ENCODE data around the gene SMIM33.
A peak's percentile ranks its signal among the peaks of the same experiment; 100 is the strongest.
"Not testable (repeated sequence)": the region's sequence is repeated elsewhere in the genome, so short reads cannot be mapped to it uniquely, and the experiment has no call there.

The SMIM33 gene

DNA sequence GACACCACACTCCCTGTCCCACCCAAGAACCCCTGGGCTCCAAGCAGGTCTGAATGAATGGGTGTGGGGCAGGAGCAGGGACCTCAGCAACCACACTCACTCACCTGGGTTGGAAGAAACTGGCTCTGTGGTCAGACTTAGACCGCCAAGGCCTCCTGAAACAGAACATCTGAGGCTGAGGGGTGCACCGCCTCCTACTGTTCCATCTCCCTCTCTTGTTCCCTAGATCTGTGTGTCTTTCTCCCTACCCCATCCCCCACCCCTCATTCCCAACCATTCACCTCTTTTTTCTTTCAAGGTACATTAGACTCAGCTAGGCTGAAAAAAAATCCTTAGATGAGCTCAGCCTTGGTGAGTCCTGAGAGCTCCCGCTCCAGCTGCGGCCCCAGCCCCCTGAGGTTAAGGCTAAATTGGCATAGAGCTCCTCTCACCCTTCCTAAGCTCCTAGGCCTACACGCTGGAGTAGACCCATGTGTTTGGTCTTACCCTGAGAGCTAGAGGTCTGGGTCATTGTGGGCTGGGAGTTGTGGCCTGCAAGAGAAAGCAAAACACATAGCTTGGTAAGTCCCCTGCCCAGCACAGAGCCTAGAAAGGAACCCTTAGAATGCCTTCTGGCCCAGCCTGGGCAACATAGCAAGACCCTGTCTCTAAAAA is 13.0 kb upstream of the SMIM33 start:
- no peak for DNase-seq

DNA sequence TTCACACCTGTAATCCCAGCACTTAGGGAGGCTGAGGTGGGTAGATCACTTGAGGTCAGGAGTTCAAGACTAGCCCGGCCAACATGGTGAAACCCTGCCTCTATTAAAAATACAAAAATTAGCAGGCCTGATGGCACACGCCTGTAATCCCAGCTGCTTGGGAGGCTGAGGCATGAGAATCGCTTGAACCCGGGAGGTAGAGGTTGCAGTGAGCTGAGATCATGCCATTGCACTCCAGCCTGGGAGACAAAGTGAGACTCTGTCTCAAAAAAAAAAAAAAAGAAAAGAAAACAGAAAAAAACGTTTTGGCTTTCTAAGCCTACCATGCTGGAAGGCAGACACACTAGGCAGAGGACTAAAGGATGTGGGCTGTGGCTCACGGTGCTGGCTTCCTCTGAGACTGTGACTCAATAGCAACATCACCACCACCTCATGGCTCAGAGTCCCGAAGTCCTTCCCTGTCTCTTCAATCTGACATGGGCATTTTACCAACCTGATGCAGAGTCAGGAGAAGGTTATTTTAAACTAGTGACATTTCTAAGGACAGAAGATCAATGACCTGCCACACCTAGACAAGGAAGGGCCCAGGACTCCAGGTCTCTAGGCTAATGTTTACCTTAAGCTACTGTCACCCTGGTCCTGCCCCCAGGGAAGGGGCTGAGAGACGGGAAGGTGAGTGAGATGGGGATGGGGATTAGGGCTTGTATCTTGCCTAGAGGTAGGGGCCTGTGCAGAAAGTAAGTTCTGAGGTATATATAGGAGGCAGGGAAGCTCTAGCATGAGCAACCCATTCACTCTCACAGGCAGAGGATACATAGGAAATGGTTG is 12.0 kb upstream of the SMIM33 start:
- peak; percentile 67 for DNase-seq

DNA sequence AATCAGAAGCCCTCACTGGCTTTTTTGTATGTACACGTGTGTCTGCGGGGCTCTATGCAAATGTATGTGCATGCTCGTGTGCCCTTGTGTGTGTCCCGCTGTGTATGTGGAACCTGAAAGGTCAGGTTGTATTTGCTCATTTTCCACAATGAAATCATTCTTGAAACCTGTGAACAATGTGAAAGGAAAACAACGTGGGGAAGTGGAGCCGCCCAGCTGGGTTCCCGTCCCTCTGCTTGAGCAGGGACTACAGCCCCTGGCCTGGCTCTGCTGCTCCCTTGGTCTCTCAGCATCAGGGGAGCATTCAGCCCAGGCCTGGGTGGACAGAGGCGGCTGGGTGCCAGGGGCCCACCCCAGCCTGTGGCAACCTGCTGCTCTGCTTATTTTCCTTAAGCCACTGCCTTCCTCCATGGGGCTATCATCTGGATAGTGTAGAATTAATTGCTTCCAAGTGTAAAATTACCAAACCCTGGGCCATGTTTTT is 11.3 kb upstream of the SMIM33 start:
- DNase-seq, result no peak

DNA sequence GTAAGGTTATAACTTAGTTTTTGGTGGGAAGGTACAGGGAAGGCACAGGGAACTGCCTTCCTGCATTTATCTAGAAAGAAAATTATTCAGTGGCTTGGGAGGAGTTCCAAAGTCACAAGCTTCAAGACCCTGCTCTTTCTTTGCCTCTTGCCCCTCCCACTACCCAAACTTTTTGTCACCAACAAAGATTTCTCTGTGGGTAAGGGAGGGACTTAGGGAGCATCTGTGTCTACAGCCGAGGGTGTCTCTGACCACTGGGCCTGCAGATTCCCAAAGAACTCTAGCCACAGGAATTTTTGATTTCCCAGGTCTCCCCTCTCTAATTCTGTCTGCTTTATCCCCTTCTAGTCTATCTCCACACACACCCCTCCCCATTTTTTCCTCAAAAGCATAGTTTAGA is 10.3 kb upstream of the SMIM33 start:
- no peak for DNase-seq

DNA sequence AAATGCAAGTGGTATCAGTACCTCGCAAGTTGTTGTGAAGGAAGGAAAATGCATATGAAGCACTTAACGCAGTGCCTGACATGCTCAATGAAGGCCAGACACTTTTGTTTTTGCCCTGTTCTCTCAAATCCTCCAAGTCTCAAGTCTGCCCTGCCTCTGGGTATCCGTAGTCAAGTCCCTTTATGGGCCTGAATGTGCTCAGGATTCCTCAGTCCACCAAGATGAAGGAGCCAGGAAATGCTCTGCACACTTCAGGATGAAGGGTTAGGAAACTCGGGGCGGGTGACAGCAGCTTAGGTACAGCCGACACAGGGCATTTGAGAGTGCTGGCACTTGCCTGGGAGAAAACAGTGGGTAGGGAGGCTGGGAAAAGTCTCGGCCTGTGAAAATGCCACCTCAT is 9.6 kb upstream of the SMIM33 start:
- no peak for DNase-seq

DNA sequence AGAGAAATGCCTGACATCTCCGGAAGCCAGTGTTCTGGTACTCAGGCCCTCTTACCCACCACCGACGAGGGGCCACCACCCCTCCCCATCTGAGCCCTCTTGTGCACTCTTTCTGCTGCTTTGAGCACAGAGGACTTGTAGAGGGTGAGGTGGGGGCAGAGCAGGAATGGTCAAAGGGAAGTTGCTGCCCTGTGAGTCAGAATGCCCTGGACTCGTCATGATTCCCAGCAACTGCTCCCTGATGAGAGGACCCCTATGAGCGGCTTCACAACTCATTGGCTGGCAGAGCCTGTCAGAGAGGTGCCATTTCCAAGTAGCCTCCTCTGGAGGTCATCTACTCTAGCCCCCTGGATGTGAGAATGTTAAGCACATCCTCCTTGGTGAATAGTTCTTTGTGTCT is 9.1 kb upstream of the SMIM33 start:
- no peak for DNase-seq

DNA sequence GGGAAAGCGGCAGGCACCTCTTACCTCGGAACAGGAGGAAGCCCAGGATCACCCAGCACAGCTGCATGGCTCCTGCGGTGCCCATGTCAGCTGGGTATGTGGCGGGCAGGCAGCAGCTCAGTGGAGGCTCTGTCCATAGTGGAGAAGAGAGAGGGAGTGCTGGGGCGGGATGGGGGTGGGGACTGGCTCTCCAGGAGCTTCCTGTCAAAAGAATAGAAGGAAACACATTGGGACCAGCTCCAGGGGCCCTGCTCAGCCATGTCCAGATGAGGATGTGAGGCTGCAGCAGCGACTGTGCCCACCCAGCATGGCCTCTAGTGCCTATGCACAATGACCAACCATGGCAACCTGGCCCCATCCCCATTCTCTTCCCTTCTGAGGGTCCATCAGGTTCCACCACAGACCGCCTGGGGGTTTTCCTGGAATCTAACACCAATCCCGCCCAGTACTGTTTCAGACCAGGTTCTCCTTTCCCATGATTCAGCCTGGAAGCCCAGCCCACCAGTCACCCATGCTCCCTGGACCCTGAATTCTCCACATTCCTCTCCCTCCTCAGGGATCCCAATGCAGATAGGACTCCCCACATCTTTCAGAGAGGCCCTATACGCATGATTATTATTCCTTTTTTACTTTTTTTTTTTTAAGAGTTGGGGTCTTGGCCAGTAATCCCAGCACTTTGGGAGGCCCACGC is 8.1 kb upstream of the SMIM33 start, which contains the start of gene ECSCR:
ECSCR (minus strand) TSS at position 158 of the 691 bp plus-strand sequence; CDS start at position 85, 73 bp downstream.
- DNase-seq, result no peak

DNA sequence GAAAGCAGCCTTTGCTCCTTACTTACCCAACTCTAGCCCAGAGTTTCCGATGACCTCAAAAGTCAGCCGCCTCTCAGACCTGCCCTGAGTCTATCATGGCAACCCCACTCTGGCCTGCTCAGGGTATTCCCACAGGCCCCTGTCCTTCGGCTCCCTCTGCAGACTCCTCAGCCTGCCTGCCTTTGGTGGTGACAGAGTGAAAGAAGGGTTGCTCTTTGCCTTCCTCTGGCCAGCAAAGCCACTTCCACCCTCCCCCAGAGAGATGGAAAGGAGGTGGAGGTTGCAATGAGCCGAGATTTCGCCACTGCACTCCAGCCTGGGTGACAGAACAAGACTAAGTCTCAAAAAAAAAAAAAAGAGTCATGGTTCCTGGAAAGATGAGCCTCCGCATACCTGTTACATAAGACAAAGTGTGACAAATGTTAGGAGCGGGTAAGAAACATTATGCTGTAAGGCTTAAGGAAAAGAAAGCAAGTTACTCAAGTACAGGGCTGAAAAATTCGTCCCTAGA is 2.3 kb upstream of the SMIM33 start:
- no peak for DNase-seq

DNA sequence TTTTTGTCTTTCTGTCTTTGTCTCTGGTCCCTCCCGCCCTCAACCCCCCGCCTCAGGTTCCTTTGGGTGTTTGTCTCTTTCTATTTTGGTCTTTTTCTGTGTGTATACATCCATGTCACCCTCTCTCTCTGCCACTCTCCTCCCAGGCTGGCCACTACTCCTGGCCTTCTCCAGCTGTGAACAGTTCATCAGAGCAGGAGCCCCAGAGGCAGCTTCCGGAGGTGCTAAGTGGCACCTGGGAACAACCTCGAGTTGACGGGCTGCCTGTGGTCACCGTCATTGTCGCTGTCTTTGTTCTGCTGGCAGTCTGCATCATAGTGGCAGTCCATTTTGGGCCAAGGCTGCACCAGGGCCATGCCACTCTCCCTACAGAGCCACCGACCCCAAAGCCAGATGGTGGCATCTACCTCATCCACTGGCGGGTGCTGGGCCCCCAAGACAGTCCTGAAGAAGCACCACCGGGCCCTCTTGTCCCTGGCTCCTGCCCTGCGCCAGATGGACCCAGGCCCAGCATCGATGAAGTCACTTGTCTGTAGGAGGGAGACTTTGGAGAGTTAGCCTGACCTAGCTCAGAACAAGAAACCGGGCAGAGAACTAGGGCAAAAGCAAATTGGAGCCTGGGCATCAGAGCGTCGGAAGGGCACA is 1.7 kb downstream of the SMIM33 start:
- no peak for DNase-seq

DNA sequence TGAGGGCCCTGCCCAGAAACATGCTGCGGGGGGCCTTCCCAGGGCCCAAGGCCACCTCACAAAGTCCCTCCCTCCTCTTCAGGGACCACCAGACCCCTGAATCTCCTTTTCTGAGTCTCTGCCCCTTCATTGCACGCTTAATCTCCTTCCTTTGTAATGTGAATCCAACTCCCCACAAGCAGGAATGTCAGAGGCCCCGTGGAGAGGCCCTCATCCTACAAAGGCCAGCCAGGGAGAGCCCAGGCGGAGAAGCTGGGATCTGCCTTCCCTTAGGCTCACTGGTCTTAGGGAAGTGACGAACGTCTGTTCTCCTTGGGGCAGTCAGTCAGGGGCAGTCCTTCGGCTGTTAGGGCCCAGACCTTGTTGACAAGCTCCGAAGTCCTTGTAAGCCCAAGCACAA is 2.3 kb downstream of the SMIM33 start:
- no peak for DNase-seq

DNA sequence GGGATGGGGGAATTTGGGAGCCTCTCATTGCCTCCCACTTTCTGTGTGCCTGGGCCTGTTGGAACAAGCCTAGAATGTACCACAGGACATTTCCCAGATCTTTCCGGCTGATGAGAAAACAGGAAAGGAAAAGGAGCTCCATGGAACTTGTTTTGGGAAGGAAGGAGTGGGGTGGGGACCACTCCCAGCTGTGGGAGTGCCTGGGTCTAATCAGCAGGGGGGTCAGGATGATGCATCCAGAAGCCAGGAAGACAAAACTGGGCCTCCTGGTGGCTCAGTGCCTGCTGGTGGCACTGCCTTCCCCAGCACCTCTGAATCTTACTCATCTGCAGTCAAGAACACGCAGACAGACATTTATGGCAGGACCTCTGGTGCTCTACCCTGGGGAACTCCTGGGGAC is 2.8 kb downstream of the SMIM33 start:
- no peak for DNase-seq

DNA sequence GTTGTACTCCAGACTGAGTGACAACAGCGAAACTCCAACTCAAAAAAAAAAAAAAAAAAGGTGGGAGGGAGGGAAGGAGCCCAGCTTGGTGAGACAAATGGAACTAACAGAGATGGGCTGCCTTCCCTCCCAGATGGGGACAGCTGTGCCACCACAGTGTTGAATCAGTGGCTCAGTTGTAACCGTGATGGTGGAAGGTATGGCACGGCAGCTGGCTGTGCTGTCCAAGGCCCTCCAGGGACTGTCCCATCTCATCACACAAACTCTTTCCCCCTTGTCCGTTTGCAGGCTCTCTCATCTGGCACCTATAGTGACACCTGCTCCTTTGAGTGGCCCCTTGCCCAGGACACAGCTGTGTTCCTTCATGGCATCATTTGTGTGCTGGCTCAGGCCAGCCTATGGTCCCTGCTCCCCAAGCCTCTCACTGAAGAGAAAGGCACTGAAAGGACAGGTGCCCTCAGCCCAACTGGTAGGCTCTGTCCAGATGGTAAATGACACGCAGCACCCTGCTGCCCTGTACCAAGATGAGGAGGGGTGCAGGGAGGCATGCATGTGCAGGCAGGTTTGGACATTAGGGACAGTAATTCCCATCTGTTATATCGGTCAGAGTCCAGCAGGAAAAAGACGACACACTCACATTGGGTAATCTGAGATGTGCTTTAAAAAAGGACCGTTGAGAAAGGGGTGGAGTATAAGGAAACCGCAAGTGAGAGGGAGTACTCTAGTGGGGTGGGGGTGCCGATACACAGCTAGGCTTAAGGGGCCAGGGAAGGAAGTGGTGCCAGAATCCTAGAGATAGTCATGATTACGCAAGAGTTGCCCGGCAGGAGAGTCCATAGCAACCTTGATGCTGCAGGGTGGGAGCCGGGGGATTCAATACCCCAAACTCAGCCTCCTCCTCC is 4.3 kb downstream of the SMIM33 start:
- no peak for DNase-seq

DNA sequence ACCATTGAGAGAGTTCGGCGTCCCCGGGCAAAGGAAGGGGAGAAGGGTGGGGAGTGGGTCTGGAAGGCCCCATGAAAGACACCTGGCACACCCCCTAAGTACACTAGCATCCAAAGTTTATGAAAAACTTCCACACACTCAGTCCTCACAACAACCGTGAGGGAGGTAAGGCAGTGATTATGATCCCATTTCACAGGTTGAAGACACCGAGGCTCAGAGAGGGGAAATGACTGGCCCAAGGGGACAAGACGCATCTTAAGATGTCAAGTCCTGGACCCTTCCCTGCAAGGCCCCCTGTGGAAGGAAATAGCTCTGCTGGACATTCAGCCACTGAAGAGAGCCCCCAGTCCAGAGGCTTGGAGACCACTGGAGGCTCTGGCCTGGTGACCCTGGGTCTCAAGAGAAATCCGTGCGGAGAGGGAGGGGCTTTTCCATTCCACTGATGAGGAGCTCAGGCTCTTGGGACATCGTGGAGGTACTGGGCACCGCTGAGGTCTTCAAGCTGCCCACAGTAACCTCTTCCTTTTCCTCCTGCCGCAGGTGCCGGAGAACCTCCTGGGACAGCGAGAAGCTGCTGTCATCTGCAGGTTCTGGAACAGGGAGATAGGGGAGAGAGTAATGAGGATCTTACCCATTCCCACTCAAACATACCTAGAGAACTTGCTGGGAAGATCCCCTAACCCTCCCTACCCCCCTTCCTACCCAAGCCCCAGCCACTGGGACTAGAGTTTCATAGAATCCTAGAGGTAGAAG is 5.2 kb downstream of the SMIM33 start:
- DNase-seq, result no peak

DNA sequence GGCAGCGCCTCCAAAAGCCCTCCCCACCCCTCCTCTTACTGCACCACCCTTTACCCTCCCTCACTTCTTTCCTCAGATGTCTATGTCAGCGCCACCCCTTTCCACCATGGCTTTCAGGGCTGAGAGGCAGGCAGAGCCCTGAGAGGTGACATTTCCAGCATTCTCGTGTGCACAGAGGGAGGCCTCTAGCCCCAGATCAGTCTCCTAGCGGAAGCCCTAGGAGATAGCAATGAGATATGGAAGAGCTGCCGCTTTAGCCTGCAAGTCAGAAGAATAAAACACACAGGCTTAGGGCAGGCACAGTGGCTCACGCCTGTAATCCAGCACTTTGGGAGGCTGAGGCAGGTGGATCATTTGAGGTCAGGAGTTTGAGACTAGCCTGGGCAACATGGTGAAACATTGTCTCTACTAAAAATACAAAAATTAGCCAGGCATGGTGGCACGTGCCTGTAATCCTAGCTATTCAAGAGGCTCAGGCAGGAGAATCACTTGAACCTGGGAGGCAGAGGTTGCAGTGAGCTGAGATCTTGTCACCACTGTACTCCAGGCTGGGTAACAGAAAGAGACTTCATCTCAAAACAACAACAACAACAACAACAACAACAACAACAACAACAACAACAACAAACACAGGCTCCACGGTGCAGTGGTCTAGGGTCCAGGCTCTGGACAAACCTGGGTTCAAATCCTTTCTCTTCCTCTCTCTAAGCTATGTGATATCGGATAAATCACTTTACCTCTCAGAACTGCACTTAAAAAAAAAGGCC is 8.0 kb downstream of the SMIM33 start:
- DNase-seq, result not testable (repeated sequence)

DNA sequence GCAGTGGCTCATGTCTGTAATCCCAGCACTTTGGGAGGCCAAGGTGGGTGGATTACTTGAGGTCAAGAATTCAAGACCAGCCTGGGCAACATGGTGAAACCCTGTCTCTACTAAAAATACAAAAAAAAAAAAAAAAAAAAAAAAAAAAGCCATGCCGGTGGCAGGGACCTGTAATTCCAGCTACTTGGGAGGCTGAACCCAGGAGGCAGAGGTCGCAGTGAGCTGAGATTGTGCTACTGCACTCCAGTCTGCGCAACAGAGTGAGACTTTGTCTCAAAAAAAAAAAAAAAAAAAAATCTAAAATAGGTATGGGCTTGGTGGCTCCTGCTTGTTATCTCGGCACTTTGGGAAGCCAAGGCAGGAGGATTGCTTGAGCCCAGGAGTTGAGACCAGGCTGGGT is 8.9 kb downstream of the SMIM33 start:
- not testable (repeated sequence) for DNase-seq

DNA sequence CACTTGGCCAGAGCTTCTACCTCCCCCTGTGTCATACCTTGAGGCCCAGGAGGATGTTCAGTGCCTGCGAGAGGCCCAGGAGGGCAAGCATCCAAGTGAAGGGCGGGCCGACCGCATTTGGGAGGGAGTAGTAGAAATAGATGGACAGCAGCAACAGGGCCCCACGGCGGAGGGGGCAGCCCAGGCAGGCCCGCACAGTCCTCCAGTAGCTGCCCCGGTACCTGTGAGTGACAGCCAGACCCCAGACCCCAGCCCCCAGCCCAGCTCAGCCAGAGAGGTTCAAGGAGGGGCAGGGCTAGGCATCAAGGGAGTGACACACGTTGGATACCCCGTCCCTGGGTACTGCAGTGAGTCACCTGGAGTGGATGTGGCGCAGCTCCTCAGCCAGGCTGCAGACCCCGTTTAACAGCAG is 10.3 kb downstream of the SMIM33 start:
- DNase-seq, result peak; percentile 54

DNA sequence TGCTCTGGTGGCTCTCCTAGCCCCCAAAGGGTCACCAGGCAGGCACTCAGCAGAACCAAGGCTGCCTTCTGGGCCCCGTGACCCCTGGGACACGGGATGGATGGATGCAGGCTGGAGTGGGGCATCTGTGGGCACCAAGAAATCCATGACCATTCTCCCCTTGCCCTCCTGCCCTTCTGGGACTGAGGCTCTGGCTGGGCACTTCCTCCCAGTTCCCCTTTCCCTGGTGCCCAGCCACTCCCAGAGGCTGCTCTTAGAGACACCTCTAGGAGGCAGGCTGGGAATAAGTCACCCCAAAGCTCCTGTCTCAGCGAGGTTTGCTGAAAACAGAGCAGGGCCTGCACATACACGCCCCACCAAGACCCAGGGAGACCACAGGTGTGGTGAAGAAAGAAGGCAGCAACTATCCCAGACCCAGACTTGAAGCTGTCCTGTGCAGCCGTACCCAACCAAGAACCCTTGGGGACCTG is 10.8 kb downstream of the SMIM33 start:
- DNase-seq, result peak; percentile 46

DNA sequence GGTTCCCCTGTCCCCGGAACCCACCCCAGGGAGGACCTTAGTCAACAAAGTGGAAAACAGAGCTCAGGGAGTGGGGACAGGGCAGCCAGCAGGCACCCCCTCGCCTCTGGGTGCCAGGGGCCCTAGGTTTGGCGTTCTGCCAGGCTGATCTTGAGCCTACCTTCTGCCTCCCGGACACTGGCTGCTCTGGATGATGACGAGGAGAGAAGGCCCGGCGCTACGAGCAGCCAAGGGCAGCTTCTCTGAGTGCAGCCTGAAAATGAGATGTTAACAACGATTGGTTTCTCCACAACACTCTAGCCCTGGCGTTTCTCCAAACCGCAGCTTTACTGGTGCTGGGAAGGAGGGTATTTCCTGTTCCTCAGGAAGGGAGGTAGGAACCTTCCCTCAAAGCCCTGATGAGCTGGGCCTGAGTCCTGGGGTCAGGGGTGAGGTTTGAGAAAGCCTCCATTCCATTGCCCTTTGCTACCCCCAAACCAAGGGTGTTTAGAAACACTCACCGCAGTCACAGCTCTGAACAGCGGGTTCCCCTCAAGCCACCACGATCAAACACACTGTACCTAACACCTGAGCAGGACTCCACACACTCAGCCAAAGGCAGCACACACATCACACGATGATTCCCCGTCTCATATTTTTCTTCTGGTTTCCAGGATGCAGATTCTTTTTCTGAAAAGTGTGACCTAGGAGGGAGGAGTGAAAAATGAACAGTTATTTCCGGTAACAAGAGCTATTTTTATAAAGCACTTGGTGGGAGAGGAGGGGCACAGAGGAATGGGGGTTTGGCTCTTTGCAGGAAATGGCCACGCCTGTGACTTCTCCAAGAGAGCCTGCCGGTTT is 11.5 kb downstream of the SMIM33 start, which contains the start of gene STING1:
STING1 (minus strand) TSS at position 709 of the 840 bp plus-strand sequence. CDS start 1,054 bp downstream, outside the sequence.
- peak; percentile 63 for DNase-seq

DNA sequence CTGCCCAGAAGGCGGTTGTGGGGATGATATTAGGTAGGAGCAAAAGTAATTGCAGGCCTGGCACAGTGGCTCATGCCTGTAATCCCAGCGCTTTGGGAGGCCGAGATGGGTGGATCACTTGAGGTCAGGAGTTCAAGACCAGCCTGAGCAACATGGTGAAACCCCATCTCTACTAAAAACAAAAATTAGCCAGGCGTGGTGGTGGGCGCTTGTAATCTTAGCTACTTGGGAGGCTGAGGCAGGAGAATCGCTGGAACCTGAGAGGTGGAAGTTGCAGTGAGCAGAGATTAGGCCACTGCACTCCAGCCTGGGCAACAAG is 12.0 kb downstream of the SMIM33 start:
- not testable (repeated sequence) for DNase-seq
